Activated gamma-delta T cell treated with Interleukin-2 at 50 U/mL for 16 hours (primary cell): ENCODE results near the gene PREPL.
"Not testable (repeated sequence)": the region's sequence is repeated elsewhere in the genome, so short reads cannot be mapped to it uniquely, and the experiment has no call there.

Source experiments
- DNase-seq: peaks from one replicate; pipeline ENCODE4 v3.0.0-alpha.2; 2020

PREPL gene

GRCh38 chr2:44347526-44347925 is 13.8 kb downstream of the PREPL start:
- no peak for DNase-seq

GRCh38 chr2:44342854-44343253 is 18.4 kb downstream of the PREPL start:
- peak; percentile 8 for DNase-seq

- DNase-seq, result no peak
These were observed 25.3 kb downstream of the PREPL start for GRCh38 chr2:44335806-44336538.

GRCh38 chr2:44333994-44334393 is 27.3 kb downstream of the PREPL start:
- no peak for DNase-seq

- no peak for DNase-seq
These were observed 30.5 kb downstream of the PREPL start for GRCh38 chr2:44330801-44331200.

- DNase-seq, result no peak
These were observed 32.0 kb downstream of the PREPL start for GRCh38 chr2:44329343-44329742.

GRCh38 chr2:44328750-44329149 is 32.5 kb downstream of the PREPL start:
- no peak for DNase-seq

- no peak for DNase-seq
These were observed 34.6 kb downstream of the PREPL start for GRCh38 chr2:44326548-44327264.

- no peak for DNase-seq
These were observed 35.4 kb downstream of the PREPL start for GRCh38 chr2:44325897-44326296.

GRCh38 chr2:44324971-44325426 is 36.3 kb downstream of the PREPL start:
- DNase-seq, result no peak

GRCh38 chr2:44321360-44321759 is 39.9 kb downstream of the PREPL start:
- no peak for DNase-seq

GRCh38 chr2:44320832-44321231 is 40.5 kb downstream of the PREPL start:
- no peak for DNase-seq

GRCh38 chr2:44315945-44316344 is 45.3 kb downstream of the PREPL start:
- no peak for DNase-seq

- no peak for DNase-seq
These were observed 46.9 kb downstream of the PREPL start for GRCh38 chr2:44314362-44314761.

GRCh38 chr2:44310287-44310686 is 51.0 kb downstream of the PREPL start:
- DNase-seq, result no peak

- DNase-seq, result no peak
These were observed 55.4 kb downstream of the PREPL start for GRCh38 chr2:44305882-44306281.

GRCh38 chr2:44304258-44304657 is 57.0 kb downstream of the PREPL start:
- DNase-seq, result no peak

GRCh38 chr2:44303766-44304165 is 57.5 kb downstream of the PREPL start:
- DNase-seq, result not testable (repeated sequence)

- no peak for DNase-seq
These were observed 60.2 kb downstream of the PREPL start for GRCh38 chr2:44301111-44301510.

GRCh38 chr2:44299635-44300034 is 61.7 kb downstream of the PREPL start:
- DNase-seq, result no peak

GRCh38 chr2:44297431-44297830 is 63.9 kb downstream of the PREPL start:
- DNase-seq, result no peak

- no peak for DNase-seq
These were observed 64.6 kb downstream of the PREPL start for GRCh38 chr2:44296653-44297052.

- DNase-seq, result no peak
These were observed 65.5 kb downstream of the PREPL start for GRCh38 chr2:44295633-44296359.

GRCh38 chr2:44295113-44295512 is 66.2 kb downstream of the PREPL start:
- no peak for DNase-seq
